ENCODE results near the gene HBEGF. TPM values are rescaled to one million over a fixed set of nuclear protein-coding genes. Genes with fewer than 3 reads are reported as not detected.

HBEGF gene
- total and polyA plus RNA-seq, 10 of the 15 experiments (the other 5 are each of a cell fraction or from before 2014, with no cell fraction given), result 0.87 to 3.1 (median 2.1) TPM

- Histone ChIP-seq H4K20me1 (ENCODE audit: control insufficient read depth, insufficient read depth) (no peaks in the 10 kb centered on the region), H3K4me2 (ENCODE audit: control insufficient read depth, insufficient read depth) (no peak overlapping the region), H3K27ac (ENCODE audit: control insufficient read depth, insufficient read depth) (no peak overlapping the region), H3K9ac (ENCODE audit: control insufficient read depth, insufficient read depth, low read length) (no peak overlapping the region), H2AFZ (ENCODE audit: control insufficient read depth, low read depth, low read length) (no peak overlapping the region), H3K9me3 (replicated peaks; ENCODE audit: control insufficient read depth, insufficient read depth, low read length) (no peaks in the 10 kb centered on the region), H3K36me3 (ENCODE audit: control insufficient read depth in 2 of 2, insufficient read depth in 2 of 2, low read length in 1 of 2) (no peaks in the 10 kb centered on the region), H3K4me3 (no peak overlapping the region), H3K4me1 (ENCODE audit: control insufficient read depth, insufficient read depth, low read length) (peaks cover 36% of the 10 kb centered on the region), H3K27me3 (replicated peaks in 1 of 2; ENCODE audit: control insufficient read depth in 2 of 2, insufficient read depth in 2 of 2, low read length in 1 of 2) (no peaks in the 10 kb centered on the region), H3K79me2 (ENCODE audit: control insufficient read depth, insufficient read depth, low read length) (peaks cover 3% of the 10 kb centered on the region)
- no peak for ATAC-seq
- BruUV-seq (replicated peaks), result no TSS peak
- FAIRE-seq, result no peak
- no peak for DNase-seq (ENCODE audit: low read depth, low spot score)
- 44% methylated on average over 4 of the region's 4 CpGs for WGBS (ENCODE audit: insufficient coverage, insufficient replicate concordance, low lambda C conversion rate, missing lambda C conversion rate)
- CTCF ChIA-PET, result no interaction called here
- SMC1A ChIA-PET (ENCODE audit: uncharacterized antibody, unreplicated experiment), result interaction anchor here (1.6 kb wide), 1 partner anchor 12 kb away, joined by 8 read pairs; no protein-coding TSS in a partner anchor
- intact Hi-C loops (cut with micrococcal nuclease; ENCODE audit: unreplicated experiment), result no loop called here
- POLR2A ChIA-PET, result interaction anchor here (0.6 to 0.7 kb wide), 2 partner anchors 15 to 83 kb away, joined by 3 to 5 read pairs; no protein-coding TSS in a partner anchor
- in situ Hi-C loops (cut with MboI), result no loop called here
- TF ChIP-seq HSF1 (IDR thresholded peaks at IDR 0.05; ENCODE audit: low read depth, low read length) (no peak), STAT3 (IDR thresholded peaks at IDR 0.05; ENCODE audit: low read depth, low read length) (no peak)
- RAD21 ChIA-PET (ENCODE audit: unreplicated experiment), result no interaction called here
Observed at GRCh38 chr5:140339636-140340035, 6.8 kb downstream of the HBEGF start.

- Histone ChIP-seq H3K9me3 (replicated peaks; ENCODE audit: control insufficient read depth, insufficient read depth, low read length) (no peaks in the 10 kb centered on the region), H3K79me2 (ENCODE audit: control insufficient read depth, insufficient read depth, low read length) (peaks cover 3% of the 10 kb centered on the region), H3K27ac (ENCODE audit: control insufficient read depth, insufficient read depth) (no peak overlapping the region), H3K27me3 (replicated peaks in 1 of 2; ENCODE audit: control insufficient read depth in 2 of 2, insufficient read depth in 2 of 2, low read length in 1 of 2) (no peaks in the 10 kb centered on the region), H3K4me1 (ENCODE audit: control insufficient read depth, insufficient read depth, low read length) (peaks cover 36% of the 10 kb centered on the region), H3K36me3 (ENCODE audit: control insufficient read depth in 2 of 2, insufficient read depth in 2 of 2, low read length in 1 of 2) (no peaks in the 10 kb centered on the region; a peak in 2 of 4 replicates), H3K4me3 (no peak overlapping the region), H2AFZ (ENCODE audit: control insufficient read depth, low read depth, low read length) (no peak overlapping the region), H3K4me2 (ENCODE audit: control insufficient read depth, insufficient read depth) (no peak overlapping the region), H3K9ac (ENCODE audit: control insufficient read depth, insufficient read depth, low read length) (no peak overlapping the region), H4K20me1 (ENCODE audit: control insufficient read depth, insufficient read depth) (no peaks in the 10 kb centered on the region)
- TF ChIP-seq KDM1A (IDR thresholded peaks at IDR 0.05; ENCODE audit: borderline replicate concordance) (no peak), RB1 (IDR thresholded peaks at IDR 0.05; ENCODE audit: borderline replicate concordance) (no peak), HSF1 (IDR thresholded peaks at IDR 0.05; ENCODE audit: low read depth, low read length) (no peak)
- TF ChIP-seq, protein P1, sequence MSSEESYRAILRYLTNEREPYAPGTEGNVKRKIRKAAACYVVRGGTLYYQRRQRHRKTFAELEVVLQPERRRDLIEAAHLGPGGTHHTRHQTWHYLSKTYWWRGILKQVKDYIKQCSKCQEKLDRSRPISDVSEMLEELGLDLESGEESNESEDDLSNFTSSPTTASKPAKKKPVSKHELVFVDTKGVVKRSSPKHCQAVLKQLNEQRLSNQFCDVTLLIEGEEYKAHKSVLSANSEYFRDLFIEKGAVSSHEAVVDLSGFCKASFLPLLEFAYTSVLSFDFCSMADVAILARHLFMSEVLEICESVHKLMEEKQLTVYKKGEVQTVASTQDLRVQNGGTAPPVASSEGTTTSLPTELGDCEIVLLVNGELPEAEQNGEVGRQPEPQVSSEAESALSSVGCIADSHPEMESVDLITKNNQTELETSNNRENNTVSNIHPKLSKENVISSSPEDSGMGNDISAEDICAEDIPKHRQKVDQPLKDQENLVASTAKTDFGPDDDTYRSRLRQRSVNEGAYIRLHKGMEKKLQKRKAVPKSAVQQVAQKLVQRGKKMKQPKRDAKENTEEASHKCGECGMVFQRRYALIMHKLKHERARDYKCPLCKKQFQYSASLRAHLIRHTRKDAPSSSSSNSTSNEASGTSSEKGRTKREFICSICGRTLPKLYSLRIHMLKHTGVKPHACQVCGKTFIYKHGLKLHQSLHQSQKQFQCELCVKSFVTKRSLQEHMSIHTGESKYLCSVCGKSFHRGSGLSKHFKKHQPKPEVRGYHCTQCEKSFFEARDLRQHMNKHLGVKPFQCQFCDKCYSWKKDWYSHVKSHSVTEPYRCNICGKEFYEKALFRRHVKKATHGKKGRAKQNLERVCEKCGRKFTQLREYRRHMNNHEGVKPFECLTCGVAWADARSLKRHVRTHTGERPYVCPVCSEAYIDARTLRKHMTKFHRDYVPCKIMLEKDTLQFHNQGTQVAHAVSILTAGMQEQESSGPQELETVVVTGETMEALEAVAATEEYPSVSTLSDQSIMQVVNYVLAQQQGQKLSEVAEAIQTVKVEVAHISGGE (CRISPR knock-in tag; IDR thresholded peaks at IDR 0.05), result no peak
- FAIRE-seq (no peak), ATAC-seq (no peak), DNase-seq (ENCODE audit: low read depth, low spot score) (no peak)
- ChIA-PET POLR2A (no interaction called here), RAD21 (ENCODE audit: unreplicated experiment) (no interaction called here), CTCF (no interaction called here), SMC1A (ENCODE audit: uncharacterized antibody, unreplicated experiment) (no interaction called here)
- intact Hi-C loops (cut with micrococcal nuclease; ENCODE audit: unreplicated experiment) (no loop called here), in situ Hi-C loops (cut with MboI) (no loop called here)
- 76% methylated on average over 2 of the region's 2 CpGs for WGBS (ENCODE audit: insufficient coverage, insufficient replicate concordance, low lambda C conversion rate, missing lambda C conversion rate)
- BruUV-seq (replicated peaks), result no TSS peak
Observed at GRCh38 chr5:140338908-140339307, 7.5 kb downstream of the HBEGF start.

Measured in GM12878 (cell line).